GM19099 (cell line): ENCODE data around the gene TRPT1.

Source experiments
- POLR2A ChIP-seq: IDR thresholded peaks from 3 replicates; pipeline ENCODE4 v1.6.1; 2011; ENCODE audit warnings: low read depth; ENCODE audit not compliant: insufficient read length; ENCODE audit errors: extremely low read depth

Gene TRPT1

GRCh38 chr11:64218628-64219353 is 7.2 kb downstream of the TRPT1 start:
- TF ChIP-seq POLR2A = no peak

GRCh38 chr11:64216879-64217278 is 9.1 kb downstream of the TRPT1 start:
- TF ChIP-seq POLR2A = no peak

DNA sequence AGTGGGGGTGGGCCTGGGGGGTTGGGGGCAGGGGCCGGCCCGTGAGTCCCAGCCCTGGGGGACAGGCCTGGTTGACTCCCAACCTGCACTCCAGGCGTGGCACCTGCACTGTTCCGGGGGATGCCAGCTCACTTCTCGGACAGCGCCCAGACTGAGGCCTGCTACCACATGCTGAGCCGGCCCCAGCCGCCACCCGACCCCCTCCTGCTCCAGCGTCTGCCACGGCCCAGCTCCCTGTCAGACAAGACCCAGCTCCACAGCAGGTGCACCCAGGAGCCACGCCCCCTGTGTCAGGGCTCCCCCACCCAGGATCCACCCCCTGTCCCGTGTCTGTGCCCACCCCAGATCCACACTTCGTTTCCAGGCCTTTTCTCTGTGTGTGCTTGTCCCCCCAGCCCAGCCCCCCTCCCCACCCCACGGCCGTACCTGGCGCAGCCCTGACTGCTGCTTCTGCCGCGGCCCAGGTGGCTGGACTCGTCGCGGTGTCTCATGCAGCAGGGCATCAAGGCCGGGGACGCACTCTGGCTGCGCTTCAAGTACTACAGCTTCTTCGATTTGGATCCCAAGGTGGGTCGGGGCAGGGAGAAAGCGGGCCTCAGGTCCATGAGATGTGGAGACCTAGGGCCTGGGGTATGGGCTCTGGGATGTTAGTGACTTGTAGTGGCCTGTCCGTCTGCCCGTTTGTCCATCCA is 14.7 kb downstream of the TRPT1 start:
- TF ChIP-seq POLR2A = no peak

GRCh38 chr11:64210301-64211020 is 15.5 kb downstream of the TRPT1 start:
- TF ChIP-seq POLR2A = no peak

GRCh38 chr11:64209563-64209843 is 16.5 kb downstream of the TRPT1 start:
- no peak for TF ChIP-seq POLR2A

GRCh38 chr11:64208796-64209562 is 17.0 kb downstream of the TRPT1 start:
- TF ChIP-seq POLR2A = no peak

- no peak for TF ChIP-seq POLR2A
Observed at GRCh38 chr11:64208086-64208795, 17.7 kb downstream of the TRPT1 start.

DNA sequence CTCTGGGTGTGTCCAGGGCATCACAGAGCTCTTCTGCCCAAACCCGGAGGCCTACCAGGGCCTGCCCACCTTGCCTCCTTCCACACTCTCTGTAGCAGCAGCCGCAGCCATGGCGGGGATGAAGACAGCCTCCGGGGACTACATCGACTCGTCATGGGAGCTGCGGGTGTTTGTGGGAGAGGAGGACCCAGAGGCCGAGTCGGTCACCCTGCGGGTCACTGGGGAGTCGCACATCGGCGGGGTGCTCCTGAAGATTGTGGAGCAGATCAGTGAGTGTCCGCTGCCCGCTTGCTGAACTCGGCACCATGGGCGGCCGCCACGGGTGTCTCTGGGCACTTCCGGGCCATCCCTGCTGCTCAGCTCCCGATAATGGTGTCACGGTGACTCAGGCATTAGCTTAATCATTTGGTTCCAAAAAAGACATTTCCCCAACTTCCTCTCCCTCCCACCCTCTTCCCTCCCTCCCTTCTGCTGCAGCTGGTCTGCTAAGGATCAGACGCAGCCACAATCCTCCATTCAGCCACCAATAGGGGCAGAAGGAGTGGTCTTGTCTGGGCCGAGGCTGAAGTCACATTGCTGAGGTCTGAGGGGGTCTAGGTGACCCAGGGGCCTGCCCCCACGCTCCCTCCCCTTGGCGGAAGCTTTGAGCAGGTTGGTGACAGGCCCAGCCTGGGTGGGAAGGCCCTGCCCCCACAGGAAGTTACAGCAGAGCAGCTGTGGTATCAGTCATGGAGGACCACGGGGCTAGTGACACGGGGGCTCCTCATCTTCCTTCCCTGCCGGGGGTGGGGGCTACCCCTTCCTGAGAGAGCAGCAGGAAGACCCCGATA is 18.5 kb downstream of the TRPT1 start:
- peak; percentile 80 for TF ChIP-seq POLR2A

DNA sequence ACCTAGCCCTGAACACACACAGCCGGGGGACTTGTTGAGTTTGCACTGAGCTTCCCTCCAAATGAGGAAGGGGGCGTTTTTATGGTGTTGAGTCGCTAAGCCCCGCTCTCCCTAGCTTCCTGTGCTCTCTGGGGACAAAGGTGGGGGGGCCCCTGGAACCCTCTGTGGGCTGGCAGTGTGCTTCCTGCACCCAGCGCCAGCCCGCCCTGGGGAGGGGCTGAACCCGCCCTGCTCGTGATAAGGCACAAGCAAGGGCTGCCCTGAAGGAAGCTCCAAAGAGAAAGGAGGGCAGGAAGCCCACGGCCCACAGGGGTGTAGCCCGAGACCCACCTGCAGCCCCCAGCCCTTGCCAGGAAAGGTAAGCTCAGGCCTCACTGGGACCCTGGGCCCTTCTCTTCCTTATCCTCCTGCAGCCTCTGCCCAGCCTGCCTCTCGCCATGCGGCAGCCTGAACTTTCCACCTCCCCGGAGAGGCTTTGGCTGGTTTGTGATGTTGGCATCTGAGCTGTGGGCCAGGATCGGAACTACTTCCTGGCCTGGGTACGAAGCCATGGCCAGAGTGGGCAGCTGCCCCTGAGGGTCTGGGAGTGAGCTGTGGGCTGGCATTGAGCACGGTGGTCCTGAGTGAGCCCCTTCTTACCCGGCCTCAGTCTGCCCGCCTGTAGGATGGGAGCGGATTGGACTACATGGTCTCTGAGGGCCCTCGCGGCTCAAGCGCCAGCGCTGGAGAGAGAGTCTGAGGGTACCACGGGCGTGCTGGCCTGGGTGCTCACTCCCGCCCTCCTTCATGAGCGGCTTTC is 19.3 kb downstream of the TRPT1 start, which contains the start of gene FERMT3:
Gene FERMT3, plus strand, starts transcription at position 265 of the 799 bp plus-strand sequence. CDS start 644 bp downstream, outside the sequence.
- TF ChIP-seq POLR2A = peak; percentile 54

GRCh38 chr11:64204464-64204989 is 21.5 kb downstream of the TRPT1 start:
- TF ChIP-seq POLR2A = no peak

- no peak for TF ChIP-seq POLR2A
Observed at GRCh38 chr11:64204080-64204440, 21.9 kb downstream of the TRPT1 start.

DNA sequence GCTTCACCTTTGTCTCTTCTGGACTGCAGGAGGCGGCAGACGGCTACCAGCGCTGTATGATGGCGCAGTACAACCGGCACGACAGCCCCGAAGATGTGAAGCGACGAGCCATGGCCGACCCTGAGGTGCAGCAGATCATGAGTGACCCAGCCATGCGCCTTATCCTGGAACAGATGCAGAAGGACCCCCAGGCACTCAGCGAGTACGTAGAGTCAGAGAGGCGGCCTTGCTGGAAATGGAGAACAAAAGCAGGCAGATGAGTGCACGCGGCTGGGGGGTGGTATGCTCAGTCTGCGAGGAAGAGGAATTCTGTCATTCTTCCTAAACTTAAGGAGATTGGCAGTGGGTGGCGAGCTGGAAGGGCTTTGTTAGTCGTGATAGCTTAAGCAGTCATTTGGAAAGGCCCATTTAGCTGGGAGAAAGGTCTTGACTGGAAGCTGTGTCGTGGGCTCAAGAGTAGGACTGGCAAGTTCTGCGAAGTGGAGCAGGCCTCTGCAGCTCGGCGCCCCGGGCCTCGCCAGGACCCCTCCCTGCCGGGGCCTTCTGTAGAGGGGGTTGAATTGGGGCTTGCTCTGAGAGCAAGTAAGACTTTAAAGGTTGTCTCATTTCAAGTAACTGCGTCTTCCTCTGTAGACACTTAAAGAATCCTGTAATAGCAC is 22.4 kb downstream of the TRPT1 start:
- TF ChIP-seq POLR2A = no peak
